Measurements from ENCODE around the gene RNU4-1. TPM values are rescaled to one million over a fixed set of nuclear protein-coding genes. Genes with fewer than 3 reads are reported as not detected.
A peak's percentile ranks its signal among the peaks of the same experiment; 100 is the strongest.

RNU4-1 gene
- total RNA-seq, 2 donors from 2014 or later: 1,261 to 6,779 TPM

DNA sequence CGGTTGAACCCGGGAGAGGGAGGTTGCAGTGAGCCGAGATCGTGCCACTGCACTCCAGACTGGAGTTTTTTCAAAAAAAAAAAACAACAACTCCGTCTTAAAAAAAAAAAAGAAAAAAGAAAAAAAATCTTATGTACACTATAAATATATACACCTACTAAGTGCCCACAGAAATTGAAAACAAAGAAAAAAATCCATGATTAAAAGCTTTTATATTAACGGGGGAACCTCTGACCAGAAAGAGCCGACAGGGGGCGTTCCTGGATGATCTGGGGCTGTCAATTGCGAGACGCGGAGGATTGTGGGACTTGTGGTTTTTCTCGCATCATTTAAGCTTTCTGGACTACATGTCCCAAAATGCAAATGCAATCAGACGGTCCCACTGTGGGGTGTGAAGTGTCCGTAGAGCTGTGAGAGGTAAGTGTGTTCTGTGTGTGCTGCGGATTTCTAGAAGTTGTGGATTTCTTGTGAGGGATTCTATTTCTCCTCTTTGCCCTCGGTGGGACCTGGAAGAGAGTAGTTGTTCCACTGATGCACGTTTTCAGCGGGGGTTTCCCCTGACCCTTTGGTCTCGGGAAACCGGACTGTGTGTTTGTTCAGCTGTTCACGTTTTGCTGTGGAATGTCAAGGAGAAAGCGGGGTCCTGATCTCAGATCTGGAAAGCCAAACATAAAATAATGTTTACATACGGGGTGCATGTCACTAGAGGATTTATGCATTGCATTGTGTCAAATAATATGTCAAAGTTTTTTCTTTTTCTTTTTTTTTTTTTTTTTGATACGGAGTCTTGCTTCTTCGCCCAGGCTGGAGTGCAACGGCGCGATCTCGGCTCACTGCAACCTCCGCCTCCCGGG, 9.2 kb upstream of the RNU4-1 start, which contains the start of gene SIRT4:
Gene SIRT4, plus strand, starts transcription at position 360 of the 854 bp plus-strand sequence. CDS start 1,241 bp downstream, outside the sequence.
- ATAC-seq: peak; percentile 96 to 98
- DNase-seq: peak; percentile 94
- intact Hi-C loops (cut with DNase I): no loop called here

- intact Hi-C loops (cut with DNase I): no loop called here
- no peak for DNase-seq
Observed at GRCh38 chr12:120292411-120292660, 701 bp downstream of the RNU4-1 start.

DNA sequence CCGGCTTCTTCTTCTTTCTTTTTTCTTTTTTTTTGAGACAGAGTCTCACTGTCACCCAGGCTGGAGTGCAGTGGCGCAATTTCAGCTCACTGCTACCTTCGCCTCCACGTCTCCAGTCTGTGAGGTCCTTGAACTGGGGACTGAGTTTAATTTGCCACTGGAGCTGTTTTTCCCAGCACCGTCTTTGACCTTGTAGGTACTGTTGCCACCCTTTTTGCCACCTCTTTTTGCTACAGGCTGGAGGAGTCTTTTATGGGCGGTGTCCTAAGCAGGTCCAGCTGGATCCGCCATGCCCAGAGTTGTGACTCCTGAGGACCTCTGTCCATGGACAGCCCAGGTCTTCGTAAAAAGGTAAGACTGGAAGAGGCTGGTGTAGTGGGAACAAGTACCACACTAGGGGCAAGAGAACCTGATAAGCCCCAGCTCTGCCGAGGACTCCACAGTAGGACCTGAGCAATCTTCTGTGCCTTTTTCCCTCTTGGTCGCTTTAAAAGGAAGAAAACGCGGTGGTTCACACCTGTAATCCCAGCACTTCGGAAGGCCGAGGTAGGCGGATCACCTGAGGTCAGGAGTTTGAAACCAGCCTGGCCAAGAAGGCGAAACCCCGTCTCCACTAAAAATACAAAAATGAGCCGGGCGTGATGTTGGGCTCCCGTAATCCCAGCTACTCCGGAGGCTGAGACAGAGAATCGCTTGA, 2.3 kb downstream of the RNU4-1 start:
- no peak for ATAC-seq
- DNase-seq: peak; percentile 24
- intact Hi-C loops (cut with DNase I): no loop called here

More at GRCh38 chr12:120292411-120292660, 701 bp downstream of the RNU4-1 start:
- peak; percentile 1 to 3 for ATAC-seq

- intact Hi-C loops (cut with DNase I): no loop called here
Observed at GRCh38 chr12:120287491-120287890, 5.5 kb downstream of the RNU4-1 start.

DNA sequence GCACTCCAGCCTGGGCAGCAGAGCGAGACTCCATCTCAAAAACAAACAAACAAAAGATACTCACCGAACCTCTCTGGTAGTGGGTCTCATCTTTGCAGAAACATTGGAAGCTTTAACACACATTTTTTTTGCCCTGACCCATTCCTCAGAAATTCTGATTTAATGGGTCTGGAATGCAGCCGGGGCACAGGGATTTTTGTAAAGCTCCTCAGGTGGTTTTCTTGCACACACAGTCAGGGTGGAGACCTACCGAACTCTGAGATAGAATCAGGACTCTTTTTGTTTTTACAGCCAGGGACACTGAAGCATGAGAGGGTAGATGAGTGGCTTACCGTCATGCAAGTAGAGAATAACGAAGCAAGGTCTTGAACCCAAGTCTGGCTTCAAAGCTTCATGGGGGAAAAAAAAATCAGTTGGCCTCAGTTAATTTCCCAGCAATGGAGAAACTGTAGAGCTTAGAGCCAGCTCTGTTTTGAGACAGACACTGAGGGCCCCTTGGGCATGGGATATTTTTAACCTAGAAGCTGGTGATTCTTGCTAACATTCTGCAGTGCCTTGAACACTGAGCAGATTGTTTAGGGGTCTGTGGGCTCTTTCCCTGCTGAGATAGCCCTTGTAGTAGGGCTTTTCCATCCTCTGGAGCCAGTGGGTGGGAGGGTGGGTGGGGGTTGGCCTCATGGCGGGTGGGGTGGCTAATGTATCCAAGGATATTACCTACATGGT, 6.1 kb downstream of the RNU4-1 start:
- DNase-seq (no peak), ATAC-seq (no peak)
- intact Hi-C loops (cut with DNase I): no loop called here

More at GRCh38 chr12:120287491-120287890, 5.5 kb downstream of the RNU4-1 start:
- ATAC-seq: no peak
- DNase-seq: no peak

DNA sequence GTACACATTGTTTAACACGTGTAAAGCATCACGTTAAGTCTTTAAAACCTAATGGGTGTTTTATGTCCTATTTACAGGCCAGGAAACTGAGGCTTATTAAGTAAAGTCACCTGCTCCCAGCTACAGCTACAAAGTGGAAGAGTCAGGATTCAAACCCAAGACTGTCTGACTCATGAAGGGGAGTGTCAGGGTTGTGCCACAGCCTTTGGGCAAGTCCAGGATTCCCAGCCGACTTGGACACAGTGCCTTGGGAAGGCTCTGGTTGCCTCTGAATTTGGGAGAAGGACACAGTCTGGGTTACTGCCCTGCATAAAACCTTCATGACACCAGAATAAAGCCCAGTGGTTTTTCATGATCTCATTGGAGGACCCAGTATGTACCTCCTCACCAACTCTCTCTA, 8.7 kb downstream of the RNU4-1 start:
- DNase-seq: no peak
- intact Hi-C loops (cut with DNase I): no loop called here
- ATAC-seq: no peak

DNA sequence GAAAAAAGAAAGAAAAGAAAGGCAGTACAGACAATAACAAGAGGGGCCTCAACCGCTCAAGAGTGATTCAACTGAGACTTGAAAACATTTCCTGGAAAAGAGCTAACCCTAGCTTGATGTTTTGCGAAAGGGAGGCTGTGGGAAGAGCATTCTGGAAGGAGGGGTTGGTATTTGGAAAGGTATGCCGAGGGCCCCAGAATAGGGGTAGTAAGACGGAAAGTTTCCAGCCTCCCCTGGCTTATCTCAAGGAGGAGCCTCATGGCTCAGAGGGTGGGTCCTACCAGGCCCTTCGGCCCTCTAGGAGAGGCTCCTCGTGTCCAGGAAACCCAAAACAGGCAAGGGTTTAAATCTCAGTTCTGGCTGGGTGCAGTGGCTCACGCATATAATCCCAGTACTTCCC, 9.7 kb downstream of the RNU4-1 start:
- intact Hi-C loops (cut with DNase I): no loop called here
- no peak for ATAC-seq

GRCh38 chr12:120278137-120279069, 14.6 kb downstream of the RNU4-1 start:
- no peak for ATAC-seq
- no peak for DNase-seq
- intact Hi-C loops (cut with DNase I): no loop called here

More for the DNA sequence above, 9.7 kb downstream of the RNU4-1 start:
- no peak for DNase-seq

- no peak for DNase-seq
- peak in 1 of 2 donors; percentile 26 for ATAC-seq
- intact Hi-C loops (cut with DNase I): no loop called here
Observed at GRCh38 chr12:120276734-120277133, 16.3 kb downstream of the RNU4-1 start.

GRCh38 chr12:120267736-120268135, 25.3 kb downstream of the RNU4-1 start:
- intact Hi-C loops (cut with DNase I): no loop called here
- ATAC-seq (no peak), DNase-seq (no peak)

DNA sequence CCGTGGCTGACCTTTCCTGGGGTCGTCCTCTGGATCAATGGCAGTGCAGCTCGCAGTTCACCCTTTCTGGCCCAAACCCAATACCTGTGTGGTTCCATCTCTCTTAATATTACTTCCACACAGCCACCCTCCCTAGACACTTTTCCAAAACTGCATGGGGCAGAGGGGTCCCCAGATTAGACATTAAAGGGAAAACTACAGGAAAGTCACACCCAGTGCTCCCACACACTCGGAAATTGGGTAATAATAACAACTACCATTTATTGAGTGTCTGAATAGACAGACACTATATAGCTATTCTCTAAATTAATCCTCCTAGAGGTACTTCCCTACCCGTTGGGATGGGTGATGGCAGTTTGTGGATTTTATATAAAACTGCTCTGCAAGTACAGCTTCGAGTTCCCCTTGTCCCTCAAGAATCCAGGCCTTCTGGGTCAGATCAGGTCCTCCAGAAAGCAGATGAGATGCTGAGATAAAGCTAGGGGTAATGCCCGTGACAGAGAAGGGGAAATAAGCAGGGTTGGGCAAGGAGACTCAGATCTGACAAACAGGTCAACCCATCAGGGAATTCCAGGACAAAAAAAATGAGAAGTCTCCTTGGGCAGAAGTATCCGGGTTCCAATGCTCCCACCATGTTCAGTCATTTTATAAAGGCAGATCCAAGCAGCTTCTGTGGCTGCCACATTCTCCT, 26.7 kb downstream of the RNU4-1 start:
- DNase-seq (no peak), ATAC-seq (no peak)
- intact Hi-C loops (cut with DNase I): loop anchor here in 1 of 2 donors (1.0 kb wide), 1 partner anchor 38 kb away; no protein-coding TSS in a partner anchor

- intact Hi-C loops (cut with DNase I): loop anchor here (1.0 kb wide), 1 partner anchor 37 kb away; no protein-coding TSS in a partner anchor
- DNase-seq (peak; percentile 90), ATAC-seq (peak; percentile 87 to 92)
Observed at GRCh38 chr12:120265473-120266179, 27.4 kb downstream of the RNU4-1 start, which contains the start of gene PXN. Gene PXN, minus strand, starts transcription at chr12:120265730. Its CDS starts 101 bp downstream, at chr12:120265629.

- ATAC-seq (no peak), DNase-seq (no peak)
- intact Hi-C loops (cut with DNase I): loop anchor here in 1 of 2 donors (1.0 kb wide), 1 partner anchor 37 kb away; no protein-coding TSS in a partner anchor
Observed at GRCh38 chr12:120264904-120265472, 28.0 kb downstream of the RNU4-1 start.

- DNase-seq (no peak), ATAC-seq (peak in 1 of 2 donors; percentile 9)
- intact Hi-C loops (cut with DNase I): no loop called here
Observed at GRCh38 chr12:120264086-120264903, 28.7 kb downstream of the RNU4-1 start.

DNA sequence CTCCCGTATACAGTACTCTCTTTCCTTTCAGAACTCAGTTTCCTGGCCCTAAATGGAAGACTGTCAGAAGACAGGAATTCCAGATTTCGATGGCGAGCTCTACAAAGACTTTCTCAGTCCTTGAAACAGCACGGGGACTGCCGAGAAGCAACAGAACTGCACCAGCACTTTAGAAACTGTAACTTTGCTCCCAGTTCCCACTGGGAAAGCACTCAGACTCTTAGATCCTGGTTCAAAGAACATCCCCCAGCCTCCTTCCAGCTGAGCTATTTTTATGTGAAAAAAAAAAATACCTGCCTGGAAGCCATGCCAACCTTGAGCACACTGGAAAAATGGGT, 29.3 kb downstream of the RNU4-1 start:
- no peak for ATAC-seq
- DNase-seq: no peak
- intact Hi-C loops (cut with DNase I): no loop called here
